HCT116 (cell line): ENCODE data around the gene ARFGAP1. TPM values are rescaled to one million over a fixed set of nuclear protein-coding genes. Genes with fewer than 3 reads are reported as not detected.

ENCODE experiments used
- ATAC-seq: fragments of 200-7000 bp; cut with Tn5 transposase; 2 replicates; pipeline ENCODE4 v1.9.1; 2020; ENCODE audit warnings: mild to moderate bottlenecking, moderate library complexity
- BruUV-seq: library from RNA; stranded (reverse); fragments of 400-500 nt; replicated peaks from 2 replicates; lab custom pipeline; 2021; lab: Mats Ljungman, UMichigan
- CTCF ChIA-PET: fragments of 300-600 bp; sonication (Branson Sonifier 250); formaldehyde crosslinking; loops from one replicate; lab custom pipeline; 2021; ENCODE audit warnings: antibody characterized with exemption; lab: Charles Lee
- POLR2A ChIA-PET: fragments of 300-600, 350-600 bp; sonication (Branson Sonifier 250); formaldehyde crosslinking; loops from one replicate; lab custom pipeline; 2021; ENCODE audit warnings: antibody characterized with exemption; lab: Charles Lee
- RAD21 ChIA-PET, 2 experiments: fragments of 300-600 bp; sonication (Branson Sonifier 250); formaldehyde crosslinking; loops; one replicate each; lab custom pipeline; 2023; ENCODE audit warnings: low total read pairs in 2 of 2; ENCODE audit not compliant: uncharacterized antibody in 2 of 2, unreplicated experiment in 2 of 2, low non-redundant PET in 1 of 2; lab: Charles Lee
- DNase-seq: peaks from one replicate; pipeline ENCODE4 v3.0.0-alpha.2; 2010; ENCODE audit warnings: low read depth, low spot score
- H2AFZ ChIP-seq: fragments of 200-600 bp; shearing (Covaris generic), sonication (generic); 2 replicates; pipeline ENCODE4 v1.6.1; 2017; ENCODE audit warnings: low read depth, mixed run types, mixed read lengths, antibody characterized with exemption, low read length; ENCODE audit not compliant: poor library complexity, severe bottlenecking
- H3K27ac ChIP-seq: 2 replicates; pipeline ENCODE4 v1.5.1; 2012; ENCODE audit warnings: low read depth, low read length
- H3K27me3 ChIP-seq: fragments of 200-600 bp; sonication (generic); 2 replicates; pipeline ENCODE4 v1.6.1; 2016; ENCODE audit warnings: mixed run types, low read length, mixed read lengths; ENCODE audit not compliant: insufficient read depth
- H3K36me3 ChIP-seq, 2 experiments: fragments of 200-500 bp in 1 of 2; fragments of 200-600 bp in 1 of 2; sonication (Bioruptor generic) in 1 of 2; sonication (generic) in 1 of 2; 2 replicates each; pipeline versions ENCODE4 v1.5.1 to v1.6.1; 2014 to 2016; ENCODE audit warnings: low read length in 2 of 2, inconsistent platforms in 1 of 2, mixed read lengths in 1 of 2, mixed run types in 1 of 2; ENCODE audit not compliant: insufficient read depth in 2 of 2, control insufficient read depth in 1 of 2
- H3K4me1 ChIP-seq, 2 experiments: fragments of 200-600 bp in 1 of 2; sonication (generic) in 1 of 2; 2 replicates each; pipeline versions ENCODE4 v1.5.1 to v1.6.1; 2012 to 2017; ENCODE audit warnings: low read length in 2 of 2, inconsistent platforms in 1 of 2, mild to moderate bottlenecking in 1 of 2, mixed read lengths in 1 of 2, mixed run types in 1 of 2, moderate library complexity in 1 of 2; ENCODE audit not compliant: insufficient read depth in 2 of 2, control insufficient read depth in 1 of 2
- H3K4me2 ChIP-seq: fragments of 200-600 bp; sonication (generic); 2 replicates; pipeline ENCODE4 v1.6.1; 2017; ENCODE audit warnings: mixed run types, low read length, mixed read lengths
- H3K4me3 ChIP-seq, 2 experiments: fragments of 200-600 bp in 1 of 2; sonication (generic) in 1 of 2; replicated peaks in 1 of 2; 2 replicates each; pipeline ENCODE4 v1.5.1; 2011 to 2016; ENCODE audit warnings: low read length in 2 of 2, control low read depth in 1 of 2, low read depth in 1 of 2, mild to moderate bottlenecking in 1 of 2, mixed read lengths in 1 of 2, mixed run types in 1 of 2
- H3K79me2 ChIP-seq: fragments of 200-600 bp; sonication (generic); 2 replicates; pipeline ENCODE4 v1.6.1; 2017; ENCODE audit warnings: mild to moderate bottlenecking, mixed run types, low read length, moderate library complexity, mixed read lengths; ENCODE audit not compliant: insufficient read depth
- H3K9ac ChIP-seq: fragments of 200-600 bp; sonication (generic); 2 replicates; pipeline ENCODE4 v1.6.1; 2016; ENCODE audit warnings: low read length, mixed read lengths
- H3K9me2 ChIP-seq: fragments of 200-600 bp; sonication (generic), shearing (Covaris generic); 2 replicates; pipeline ENCODE4 v1.6.1; 2017; ENCODE audit warnings: mixed run types, mild to moderate bottlenecking, moderate library complexity; ENCODE audit not compliant: insufficient read depth
- H3K9me3 ChIP-seq, 2 experiments: fragments of 200-500 bp in 1 of 2; fragments of 200-600 bp in 1 of 2; sonication (Bioruptor generic) in 1 of 2; sonication (generic) in 1 of 2; 2 replicates each; pipeline ENCODE4 v1.6.1; 2014 to 2017; ENCODE audit warnings: low read length in 2 of 2, mixed read lengths in 2 of 2, inconsistent platforms in 1 of 2, low read depth in 1 of 2, mild to moderate bottlenecking in 1 of 2, mixed run types in 1 of 2, moderate library complexity in 1 of 2; ENCODE audit not compliant: control insufficient read depth in 1 of 2, insufficient read depth in 1 of 2
- H4K20me1 ChIP-seq: fragments of 200-600 bp; sonication (generic), shearing (Covaris generic); 2 replicates; pipeline ENCODE4 v1.6.1; 2017; ENCODE audit warnings: mixed run types, mild to moderate bottlenecking, moderate library complexity; ENCODE audit not compliant: insufficient read depth
- ATF3 ChIP-seq: IDR thresholded peaks from 2 replicates; pipeline ENCODE4 v1.6.1; 2012
- CBX3 ChIP-seq: IDR thresholded peaks from 2 replicates; pipeline ENCODE4 v1.6.1; 2012; ENCODE audit warnings: low read depth
- EGR1 ChIP-seq: IDR thresholded peaks from 2 replicates; pipeline ENCODE4 v1.6.1; 2012; ENCODE audit warnings: low read depth
- EZH2 ChIP-seq: fragments of 200-600 bp; sonication (generic); IDR thresholded peaks from 2 replicates; pipeline ENCODE4 v1.6.1; 2017; ENCODE audit warnings: antibody characterized with exemption, mixed run types
- EZH2phosphoT487 ChIP-seq: fragments of 200-600 bp; IDR thresholded peaks from 2 replicates; pipeline ENCODE4 v1.6.1; 2018; ENCODE audit warnings: antibody characterized with exemption, borderline replicate concordance
- FOSL1 ChIP-seq: IDR thresholded peaks from 2 replicates; pipeline ENCODE4 v1.6.1; 2012; ENCODE audit warnings: low read depth
- JUND ChIP-seq: IDR thresholded peaks from 2 replicates; pipeline ENCODE4 v1.6.1; 2012
- MAX ChIP-seq: IDR thresholded peaks from 2 replicates; pipeline ENCODE4 v1.6.1; 2012
- SIN3A ChIP-seq: IDR thresholded peaks from 2 replicates; pipeline ENCODE4 v1.6.1; 2012; ENCODE audit warnings: low read depth
- SP1 ChIP-seq: IDR thresholded peaks from 2 replicates; pipeline ENCODE4 v1.6.1; 2012; ENCODE audit warnings: low read depth
- SRF ChIP-seq: IDR thresholded peaks from 2 replicates; pipeline ENCODE4 v1.6.1; 2012; ENCODE audit warnings: low read depth
- ZFX ChIP-seq: fragments of 450-650 bp; IDR thresholded peaks from 2 replicates; pipeline ENCODE4 v1.6.1; 2017
- ZNF274 ChIP-seq: fragments of 200-500 bp; sonication (Bioruptor generic); IDR thresholded peaks from 2 replicates; pipeline ENCODE4 v1.6.1; 2014; ENCODE audit warnings: mild to moderate bottlenecking, low read depth, low read length, inconsistent platforms
- intact Hi-C: fragments of 100-400 bp; cut with micrococcal nuclease; formaldehyde crosslinking; loops from 2 replicates; pipeline ENCODE4 v1.10.0; 2022
- total RNA-seq: library from RNA; stranded (reverse); gene quantifications from one replicate; pipeline ENCODE4 v1.2.1, GENCODE V29; 2021; ENCODE audit not compliant: unreplicated experiment
- TF ChIP-seq, protein P1 (sequence below), 3 experiments: fragments of 200-600 bp in 1 of 3; sonication (generic) in 1 of 3; IDR thresholded peaks in 2 of 3; conservative IDR thresholded peaks in 1 of 3; 2 replicates each; pipeline ENCODE4 v1.5.1; 2012 to 2017; ENCODE audit warnings: low read depth in 2 of 3, low read length in 2 of 3, antibody characterized with exemption in 1 of 3, borderline replicate concordance in 1 of 3, control low read depth in 1 of 3, mild to moderate bottlenecking in 1 of 3, mixed read lengths in 1 of 3, mixed run types in 1 of 3, moderate library complexity in 1 of 3; ENCODE audit not compliant: insufficient read depth in 1 of 3

The ARFGAP1 gene
- total RNA-seq, 1 experiment from 2014 or later, result 94.4 TPM

DNA sequence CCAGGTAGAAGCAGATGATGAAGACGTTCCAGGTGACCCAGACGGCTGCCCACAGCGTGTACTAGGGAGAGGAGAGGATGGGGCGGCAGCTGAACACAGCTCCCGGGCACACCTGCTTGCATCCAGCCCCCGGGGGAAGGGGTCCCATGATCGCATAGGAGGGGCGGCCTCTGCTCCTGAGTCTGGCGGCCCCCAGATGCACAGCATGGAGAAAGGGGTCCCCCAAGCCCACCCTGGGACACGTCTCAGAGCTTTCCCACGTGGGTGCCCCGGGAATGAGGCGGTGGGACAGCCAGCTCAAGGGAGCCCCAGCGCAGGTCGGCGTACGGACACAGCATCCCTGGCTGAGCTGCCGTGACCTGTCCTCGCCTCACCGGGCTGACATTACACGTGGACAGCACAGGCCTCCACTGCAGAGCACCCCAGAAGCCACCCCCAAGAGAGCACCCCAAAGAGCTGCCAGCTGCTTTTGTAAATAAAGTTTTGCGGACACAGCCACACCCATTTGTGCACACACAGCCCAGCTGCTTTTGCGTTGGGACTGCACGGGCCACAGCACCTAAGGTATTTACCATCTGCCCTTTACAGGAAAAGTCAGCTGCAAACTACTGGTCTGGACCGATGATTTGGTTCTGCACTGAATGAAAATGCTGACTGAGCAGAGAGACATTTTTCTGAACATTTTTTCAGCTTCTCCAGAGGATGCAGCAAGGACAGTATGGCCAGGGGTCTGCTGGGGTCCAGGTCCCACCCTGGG, 23.6 kb upstream of the ARFGAP1 start:
- ChIA-PET POLR2A (no interaction called here), CTCF (interaction anchor here (1.1 kb wide), 1 partner anchor 24 kb away, joined by 3 read pairs; no protein-coding TSS in a partner anchor), RAD21 (no interaction called here)
- TF ChIP-seq SIN3A (no peak), ZNF274 (no peak), EZH2phosphoT487 (no peak), EZH2 (no peak), SP1 (no peak), MAX (no peak), FOSL1 (no peak), SRF (no peak), CBX3 (no peak), EGR1 (no peak), ATF3 (no peak), ZFX (no peak), JUND (no peak)
- TF ChIP-seq, protein P1, sequence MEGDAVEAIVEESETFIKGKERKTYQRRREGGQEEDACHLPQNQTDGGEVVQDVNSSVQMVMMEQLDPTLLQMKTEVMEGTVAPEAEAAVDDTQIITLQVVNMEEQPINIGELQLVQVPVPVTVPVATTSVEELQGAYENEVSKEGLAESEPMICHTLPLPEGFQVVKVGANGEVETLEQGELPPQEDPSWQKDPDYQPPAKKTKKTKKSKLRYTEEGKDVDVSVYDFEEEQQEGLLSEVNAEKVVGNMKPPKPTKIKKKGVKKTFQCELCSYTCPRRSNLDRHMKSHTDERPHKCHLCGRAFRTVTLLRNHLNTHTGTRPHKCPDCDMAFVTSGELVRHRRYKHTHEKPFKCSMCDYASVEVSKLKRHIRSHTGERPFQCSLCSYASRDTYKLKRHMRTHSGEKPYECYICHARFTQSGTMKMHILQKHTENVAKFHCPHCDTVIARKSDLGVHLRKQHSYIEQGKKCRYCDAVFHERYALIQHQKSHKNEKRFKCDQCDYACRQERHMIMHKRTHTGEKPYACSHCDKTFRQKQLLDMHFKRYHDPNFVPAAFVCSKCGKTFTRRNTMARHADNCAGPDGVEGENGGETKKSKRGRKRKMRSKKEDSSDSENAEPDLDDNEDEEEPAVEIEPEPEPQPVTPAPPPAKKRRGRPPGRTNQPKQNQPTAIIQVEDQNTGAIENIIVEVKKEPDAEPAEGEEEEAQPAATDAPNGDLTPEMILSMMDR (IDR thresholded peaks at IDR 0.05 in 2 of 3, conservative IDR thresholded peaks at IDR 0.05 in 1 of 3; ENCODE audit: borderline replicate concordance in 1 of 3, insufficient read depth in 1 of 3, low read depth in 2 of 3, low read length in 2 of 3), result no peak
- H3K4me1 ChIP-seq, result no peaks in the 10 kb centered on the region
- no peak overlapping the region for H3K9ac ChIP-seq
- no peak overlapping the region for H3K4me2 ChIP-seq
- ATAC-seq (no peak), DNase-seq (no peak)
- no peaks in the 10 kb centered on the region for H3K36me3 ChIP-seq
- no peaks in the 10 kb centered on the region for H3K79me2 ChIP-seq
- H4K20me1 ChIP-seq, result no peaks in the 10 kb centered on the region
- no peaks in the 10 kb centered on the region for H3K9me2 ChIP-seq
- H3K27ac ChIP-seq, result no peak overlapping the region
- intact Hi-C loops, result no loop called here
- H3K4me3 ChIP-seq, result no peak overlapping the region
- H3K27me3 ChIP-seq, result no peaks in the 10 kb centered on the region
- no peaks in the 10 kb centered on the region for H3K9me3 ChIP-seq
- BruUV-seq, result no TSS peak
- H2AFZ ChIP-seq, result no peak overlapping the region
